NCI-H345 treated with DMSO at 0.1 percent for 48 hours (cell line): Measurements from ENCODE around the gene RUNX2.

Experiments used
- DNase-seq: peaks from one replicate; lab custom pipeline; 2025; ENCODE audit not compliant: unreplicated experiment; lab: John Stamatoyannopoulos, UW

Gene RUNX2

GRCh38 chr6:45576648-45577624, 248.8 kb downstream of the RUNX2 start:
- no peak for DNase-seq

- no peak for DNase-seq
Measured at GRCh38 chr6:45577836-45578504, 249.8 kb downstream of the RUNX2 start.

GRCh38 chr6:45584127-45584526, 256.0 kb downstream of the RUNX2 start:
- DNase-seq: no peak

GRCh38 chr6:45586216-45587171, 258.4 kb downstream of the RUNX2 start:
- DNase-seq: no peak

GRCh38 chr6:45587229-45588060, 259.3 kb downstream of the RUNX2 start:
- DNase-seq: no peak

- no peak for DNase-seq
Measured at GRCh38 chr6:45589367-45589766, 261.2 kb downstream of the RUNX2 start.

- no peak for DNase-seq
Measured at GRCh38 chr6:45590226-45590625, 262.1 kb downstream of the RUNX2 start.

GRCh38 chr6:45590696-45591184, 262.6 kb downstream of the RUNX2 start:
- no peak for DNase-seq

- DNase-seq: no peak
Measured at GRCh38 chr6:45591306-45591705, 263.2 kb downstream of the RUNX2 start.

- DNase-seq: no peak
Measured at GRCh38 chr6:45591890-45592289, 263.8 kb downstream of the RUNX2 start.

- DNase-seq: no peak
Measured at GRCh38 chr6:45592991-45593390, 264.9 kb downstream of the RUNX2 start.

GRCh38 chr6:45595010-45595851, 267.1 kb downstream of the RUNX2 start:
- DNase-seq: no peak

- no peak for DNase-seq
Measured at GRCh38 chr6:45597424-45597823, 269.3 kb downstream of the RUNX2 start.

GRCh38 chr6:45599053-45599452, 270.9 kb downstream of the RUNX2 start:
- DNase-seq: no peak

- no peak for DNase-seq
Measured at GRCh38 chr6:45605971-45606370, 277.8 kb downstream of the RUNX2 start.

- DNase-seq: no peak
Measured at GRCh38 chr6:45606831-45607400, 278.8 kb downstream of the RUNX2 start.

GRCh38 chr6:45607798-45608197, 279.7 kb downstream of the RUNX2 start:
- DNase-seq: no peak

- no peak for DNase-seq
Measured at GRCh38 chr6:45608252-45608913, 280.3 kb downstream of the RUNX2 start.
